IPS DF 6.9 (cell line): ENCODE results near the gene ANG.
"Not testable (repeated sequence)": the region's sequence is repeated elsewhere in the genome, so short reads cannot be mapped to it uniquely, and the experiment has no call there.

ENCODE experiments used
- DNase-seq: peaks from one replicate; pipeline ENCODE4 v3.0.0-alpha.2; 2013; ENCODE audit warnings: low read depth, low spot score
- H3K27ac ChIP-seq: one replicate; pipeline ENCODE4 v1.5.1; 2013; ENCODE audit warnings: low read length, control low read depth
- H3K27me3 ChIP-seq: 2 replicates; pipeline ENCODE4 v1.6.1; 2013; ENCODE audit warnings: mild to moderate bottlenecking, low read length; ENCODE audit not compliant: control insufficient read depth, insufficient read depth
- H3K36me3 ChIP-seq: 2 replicates; pipeline ENCODE4 v1.6.1; 2013; ENCODE audit warnings: low read length; ENCODE audit not compliant: control insufficient read depth, insufficient read depth
- H3K4me1 ChIP-seq: 2 replicates; pipeline ENCODE4 v1.6.1; 2013; ENCODE audit warnings: low read length; ENCODE audit not compliant: control insufficient read depth, insufficient read depth
- H3K4me3 ChIP-seq: 2 replicates; pipeline ENCODE4 v1.5.1; 2013; ENCODE audit warnings: mild to moderate bottlenecking, low read length
- H3K9me3 ChIP-seq: 2 replicates; pipeline ENCODE4 v1.6.1; 2013; ENCODE audit warnings: low read length, inconsistent platforms; ENCODE audit not compliant: control insufficient read depth, insufficient read depth
- WGBS: extraction: QIAGEN DNeasy Blood & Tissue Kit; methylation state at CpG from one replicate; pipeline ENCODE4 v1.1.7; 2013; ENCODE audit warnings: mixed read lengths, missing lambda C conversion rate; ENCODE audit not compliant: insufficient read length, insufficient coverage; 5-methylcytosine and 5-hydroxymethylcytosine counted together

Gene ANG

GRCh38 chr14:20738292-20738691, 49.7 kb downstream of the ANG start:
- not testable (repeated sequence) for DNase-seq, H3K27ac ChIP-seq, H3K9me3 ChIP-seq, H3K4me3 ChIP-seq, H3K4me1 ChIP-seq, H3K27me3 ChIP-seq, H3K36me3 ChIP-seq
- WGBS, result no CpG with 5 or more reads among the region's 7 CpGs

- Histone ChIP-seq H3K9me3 (no peaks in the 10 kb centered on the region), H3K4me3 (no peak overlapping the region), H3K27ac (no peak overlapping the region), H3K4me1 (no peaks in the 10 kb centered on the region), H3K36me3 (no peaks in the 10 kb centered on the region), H3K27me3 (no peaks in the 10 kb centered on the region)
- no CpG with 5 or more reads among the region's 4 CpGs for WGBS
- no peak for DNase-seq
Observed at GRCh38 chr14:20742132-20742531, 53.6 kb downstream of the ANG start.

GRCh38 chr14:20743556-20743955, 55.0 kb downstream of the ANG start:
- Histone ChIP-seq H3K4me3 (no peak overlapping the region), H3K27ac (no peak overlapping the region), H3K9me3 (no peaks in the 10 kb centered on the region), H3K27me3 (no peaks in the 10 kb centered on the region), H3K36me3 (no peaks in the 10 kb centered on the region), H3K4me1 (no peaks in the 10 kb centered on the region)
- no peak for DNase-seq
- WGBS, result no CpG with 5 or more reads among the region's 2 CpGs
